Measurements from ENCODE around the gene POLR2E. TPM values are rescaled to one million over a fixed set of nuclear protein-coding genes. Genes with fewer than 3 reads are reported as not detected.
"Not testable (repeated sequence)": the region's sequence is repeated elsewhere in the genome, so short reads cannot be mapped to it uniquely, and the experiment has no call there.

The POLR2E gene
- total RNA-seq, 1 donor from 2014 or later: 148 TPM

DNA sequence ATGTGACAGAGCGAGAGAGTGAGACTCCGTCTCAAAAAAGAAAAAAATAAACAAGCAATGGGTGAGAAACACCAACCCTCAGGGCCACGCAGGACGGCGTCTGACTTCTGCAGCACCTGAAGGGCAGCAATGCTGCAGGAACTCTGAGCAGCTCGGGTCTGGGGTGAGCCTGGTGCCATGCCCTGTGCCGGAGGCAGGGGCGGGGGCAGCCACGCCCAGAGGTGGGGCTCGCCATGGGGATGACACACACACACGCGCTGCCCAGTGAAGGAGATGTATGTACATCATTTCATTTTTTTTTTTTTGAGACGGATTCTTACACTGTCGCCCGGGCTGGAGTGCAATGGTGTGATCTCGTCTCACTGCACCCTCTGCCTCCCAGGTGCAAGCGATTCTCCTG, 32.9 kb upstream of the POLR2E start:
- ATAC-seq (no peak), DNase-seq (no peak)
- intact Hi-C loops (cut with micrococcal nuclease): no loop called here

DNA sequence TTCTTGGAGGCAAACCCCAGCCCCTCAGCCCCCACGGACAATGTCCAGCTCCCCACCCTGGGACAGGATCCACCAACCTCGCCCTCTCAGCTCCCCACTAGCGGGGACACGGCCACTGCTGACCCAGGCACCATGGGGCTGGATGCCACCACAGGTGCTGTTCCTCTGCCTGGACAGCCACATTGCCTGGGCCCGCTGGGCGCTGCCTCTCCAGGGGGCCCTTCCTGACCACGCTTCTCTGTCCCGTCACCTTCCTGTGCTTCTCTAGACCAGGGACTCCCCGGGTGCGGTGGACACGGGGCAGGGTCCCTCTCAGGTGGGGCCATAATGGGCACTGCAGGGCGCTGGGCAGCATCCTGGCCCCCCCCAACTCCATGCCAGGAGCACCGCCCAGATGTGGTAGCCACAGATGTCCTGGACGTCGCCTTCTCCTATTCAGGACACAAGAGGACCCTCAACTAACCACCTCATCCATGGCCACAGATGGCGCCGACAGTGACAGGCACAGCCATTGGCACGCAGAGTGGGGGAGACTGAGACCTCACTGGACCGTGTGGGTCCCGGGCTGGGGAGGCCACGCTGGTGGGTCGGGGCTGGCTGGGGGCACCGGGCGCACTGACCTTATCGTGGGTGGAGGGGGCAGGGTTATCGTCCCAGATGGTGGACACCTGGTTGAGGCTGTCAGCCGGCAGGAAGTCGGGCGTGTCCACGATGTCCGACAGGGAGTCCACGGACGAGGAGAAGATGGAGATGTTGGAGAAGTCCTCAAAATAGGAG, 32.0 kb upstream of the POLR2E start:
- DNase-seq: no peak
- no peak for ATAC-seq
- intact Hi-C loops (cut with micrococcal nuclease): no loop called here

DNA sequence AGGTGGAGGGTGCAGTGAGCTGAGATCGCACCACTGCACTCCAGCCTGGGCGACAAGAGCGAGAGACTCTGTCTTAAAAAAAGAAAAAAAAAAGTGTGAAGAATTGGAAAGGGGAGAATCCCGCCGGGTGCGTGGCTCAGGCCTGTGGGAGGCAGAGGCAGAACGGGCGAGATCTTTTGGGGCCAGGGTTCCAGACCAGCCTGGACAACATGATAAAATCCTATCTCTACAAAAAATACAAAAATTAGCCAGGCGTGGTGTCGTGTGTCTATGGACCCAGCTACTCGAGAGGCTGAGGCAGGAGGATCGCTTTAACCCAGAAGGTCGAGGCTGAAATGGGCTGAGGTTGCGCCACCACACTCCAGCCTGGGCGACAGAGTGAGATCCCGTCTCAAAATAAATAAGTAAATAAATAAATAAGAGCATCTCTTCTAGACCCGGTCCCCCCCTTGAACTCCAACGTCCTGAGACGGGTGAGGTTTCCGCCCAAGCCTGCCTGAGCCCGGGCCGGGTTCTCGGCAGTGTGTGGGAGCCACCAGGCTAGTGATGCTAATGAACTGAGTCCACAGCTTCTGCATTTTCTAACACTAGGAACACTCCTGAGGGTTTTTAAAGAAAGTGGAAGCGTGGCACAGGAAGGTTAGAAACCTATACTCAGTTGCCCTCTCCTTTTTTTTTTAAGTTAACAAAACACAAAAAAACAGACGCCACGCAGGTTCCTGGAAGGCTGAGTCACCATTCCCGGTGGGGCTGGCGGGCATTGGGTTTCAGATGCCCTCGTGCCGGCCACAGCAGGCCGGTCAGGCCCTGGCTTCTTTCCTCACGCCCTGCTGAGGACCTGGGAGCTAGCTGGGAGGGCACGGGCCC, 30.7 kb upstream of the POLR2E start:
- no peak for DNase-seq
- intact Hi-C loops (cut with micrococcal nuclease): no loop called here
- no peak for ATAC-seq

DNA sequence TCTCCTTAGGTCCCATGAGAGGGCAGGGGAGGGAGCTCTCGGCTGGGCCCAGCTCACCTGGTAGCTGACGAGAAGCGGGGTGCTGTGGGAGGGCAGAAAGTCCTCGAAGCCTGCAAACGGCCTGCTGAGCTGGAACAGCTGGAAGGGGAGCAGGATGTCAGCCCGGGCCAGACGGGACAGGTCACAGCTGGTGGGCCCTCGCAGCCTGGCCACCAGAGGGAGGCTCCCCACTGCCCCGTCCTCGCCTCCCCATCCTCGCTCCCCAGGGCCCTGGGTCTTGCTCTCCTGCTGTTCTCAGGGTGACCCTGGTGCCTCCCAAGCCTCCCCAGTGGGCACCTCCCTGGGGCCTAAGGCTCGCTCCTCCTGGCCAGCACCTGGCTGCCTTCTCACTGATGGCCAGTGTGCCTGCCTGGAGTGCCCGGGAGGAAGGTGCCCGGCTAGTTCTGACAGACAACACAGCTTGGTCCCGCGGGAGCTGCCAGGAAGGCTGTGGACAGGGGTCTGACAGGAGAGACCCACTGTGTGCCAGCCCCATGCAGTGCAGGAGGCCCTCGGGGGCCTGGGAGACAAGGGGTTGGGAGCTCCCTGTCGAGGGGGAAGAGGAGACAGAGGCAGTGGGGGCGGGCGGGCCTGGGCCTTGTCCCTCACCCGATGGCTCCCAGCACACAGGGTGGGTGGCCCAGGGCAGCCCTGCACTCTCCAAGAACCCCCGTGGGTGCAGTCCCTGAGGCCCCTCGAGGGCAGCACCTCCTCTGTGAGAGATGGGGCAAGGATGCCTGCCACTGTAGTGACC, 28.9 kb upstream of the POLR2E start:
- no peak for DNase-seq
- ATAC-seq: no peak
- intact Hi-C loops (cut with micrococcal nuclease): no loop called here

DNA sequence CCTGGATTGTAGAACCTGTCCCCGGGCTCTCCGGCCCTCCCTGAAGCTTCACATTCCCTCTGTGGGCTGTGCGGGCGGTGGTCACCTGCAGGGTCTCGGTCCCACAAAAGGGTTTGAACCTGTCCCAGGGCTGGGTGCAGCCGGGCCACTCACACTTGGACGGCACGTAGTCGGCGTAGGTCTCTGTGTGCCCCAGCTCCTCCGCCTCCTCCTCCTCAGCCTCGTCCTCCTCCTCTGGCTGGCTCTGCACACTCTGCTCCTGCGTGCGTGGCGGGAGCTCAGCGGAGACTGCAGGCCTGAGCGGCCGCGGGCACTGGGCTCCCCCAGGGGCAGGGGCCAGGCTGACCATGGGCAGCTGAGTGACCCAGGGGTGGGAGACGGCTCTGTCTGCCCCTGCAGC, 28.2 kb upstream of the POLR2E start:
- ATAC-seq: no peak
- intact Hi-C loops (cut with micrococcal nuclease): no loop called here
- peak; percentile 27 for DNase-seq

DNA sequence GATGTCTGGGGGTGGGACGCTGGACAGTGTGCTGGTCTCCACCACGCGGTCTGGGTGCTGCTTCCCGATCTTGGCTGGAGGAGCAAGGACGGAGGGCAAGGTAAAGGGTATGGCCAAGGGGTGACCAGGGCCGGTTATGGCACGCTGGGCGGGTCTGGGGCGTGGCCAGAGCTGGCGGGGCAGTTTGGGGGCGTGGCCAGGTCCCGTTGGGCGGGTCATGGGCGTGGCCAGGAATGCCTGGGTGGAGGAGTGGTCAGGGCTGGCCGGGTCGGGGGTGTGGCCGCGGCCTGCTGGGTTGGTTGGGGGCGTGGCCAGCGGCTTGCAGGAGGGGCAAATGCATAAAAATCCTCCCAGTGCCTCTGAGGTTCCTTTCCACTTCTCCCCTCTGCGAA, 27.8 kb upstream of the POLR2E start:
- ATAC-seq (peak; percentile 56), DNase-seq (peak; percentile 66)
- intact Hi-C loops (cut with micrococcal nuclease): no loop called here

DNA sequence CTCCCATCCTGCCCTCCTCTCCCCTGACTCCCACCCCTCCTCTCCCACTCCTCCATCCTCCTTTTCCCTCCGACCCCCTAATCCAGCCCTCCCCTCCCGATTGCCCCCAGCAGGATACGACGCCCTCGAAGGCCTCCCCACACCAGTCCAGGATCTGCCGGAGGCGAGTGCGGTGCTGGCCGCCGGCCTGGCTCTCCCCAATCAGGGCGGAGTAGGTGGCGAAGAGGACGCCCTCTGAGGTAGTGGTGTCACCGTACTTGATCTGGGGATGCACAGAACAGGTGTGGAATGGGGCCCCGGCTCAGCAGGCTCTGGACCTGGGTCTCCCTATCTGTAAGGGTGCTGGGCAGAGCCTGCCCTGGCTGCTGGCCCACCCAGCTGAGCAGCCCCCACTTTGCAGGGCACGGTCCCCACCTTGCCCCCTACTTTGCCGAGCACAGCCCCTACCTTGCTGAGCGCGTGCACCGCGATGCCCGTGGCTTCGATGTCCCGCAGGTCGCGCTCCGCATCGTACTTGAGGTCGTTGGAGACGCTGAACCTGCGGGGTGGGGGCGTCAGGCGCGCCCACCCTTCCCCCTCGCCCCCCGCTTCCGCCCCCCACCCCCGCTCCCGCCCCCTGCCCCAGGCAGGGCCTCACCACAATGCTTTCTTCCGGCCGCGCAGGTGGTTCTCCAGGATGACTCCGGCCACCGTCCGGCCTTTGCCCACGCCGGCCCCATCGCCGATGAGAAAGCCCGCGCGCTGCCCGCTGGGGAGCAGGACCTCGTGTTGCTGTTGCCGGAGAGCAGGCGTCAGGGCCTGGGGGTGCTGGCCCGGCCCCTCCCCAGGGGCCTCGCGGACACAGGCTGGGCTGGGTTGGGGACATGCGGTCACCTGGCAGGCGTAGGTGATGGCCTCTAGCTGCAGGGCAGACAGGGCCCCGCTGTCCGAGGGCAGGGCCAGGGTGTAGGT, 27.1 kb upstream of the POLR2E start:
- intact Hi-C loops (cut with micrococcal nuclease): no loop called here
- no peak for ATAC-seq

DNA sequence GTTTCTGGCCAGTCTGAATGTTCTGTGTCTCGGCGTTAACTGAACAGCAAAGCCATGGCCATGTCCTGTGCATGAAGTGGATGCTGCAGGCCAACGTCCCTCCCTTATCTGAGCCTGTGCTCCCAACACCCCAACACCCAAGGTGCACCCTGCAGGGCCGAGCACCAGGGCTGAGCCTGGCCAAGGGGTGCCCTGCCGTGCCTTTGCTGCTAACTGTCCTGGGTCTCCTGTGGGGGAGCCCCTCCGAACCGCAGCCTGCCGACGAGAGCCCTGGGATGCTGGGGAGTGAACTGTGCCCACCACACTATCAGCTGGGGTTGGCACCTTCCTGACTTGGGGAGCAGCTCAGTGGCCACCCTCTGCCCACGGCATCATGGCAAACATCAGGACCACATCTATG, 26.2 kb upstream of the POLR2E start:
- DNase-seq: no peak
- intact Hi-C loops (cut with micrococcal nuclease): no loop called here
- ATAC-seq: no peak

More for the DNA sequence above, 27.1 kb upstream of the POLR2E start:
- no peak for DNase-seq

DNA sequence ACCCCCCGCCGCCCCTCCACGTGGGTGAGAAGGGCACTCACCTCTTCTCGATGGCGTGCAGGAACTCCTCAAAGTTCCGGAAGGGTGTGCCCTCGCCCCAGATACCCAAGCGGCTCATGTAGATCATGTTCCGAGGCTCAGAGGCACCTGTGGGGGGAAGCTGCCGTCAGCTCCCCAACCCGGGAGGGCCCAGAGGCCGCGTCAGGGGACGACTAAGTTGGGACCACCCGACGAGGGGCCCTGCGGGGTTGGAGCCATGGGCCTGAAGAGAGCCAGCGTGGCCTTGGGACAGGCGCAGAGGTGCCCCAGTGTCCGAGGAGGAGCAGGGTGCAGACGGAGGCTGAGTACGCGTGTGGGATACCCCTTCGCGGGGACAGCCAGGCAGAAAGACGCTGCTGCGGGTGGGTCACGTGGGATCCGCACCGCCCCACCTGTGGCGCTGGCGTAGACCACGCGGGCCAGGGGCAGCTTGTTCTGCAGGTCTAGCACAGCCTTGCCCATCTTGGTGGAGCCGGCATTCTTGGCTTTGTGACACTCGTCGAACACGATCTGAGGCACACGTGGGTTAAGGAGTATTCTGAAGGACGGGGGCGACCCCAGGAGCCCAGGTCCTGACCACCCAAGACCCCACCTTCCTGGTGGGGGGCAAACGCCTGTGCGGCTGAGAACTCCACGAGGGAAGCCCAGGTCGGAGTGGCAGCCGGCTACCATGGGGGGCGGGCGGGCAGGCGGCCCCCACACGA, 24.5 kb upstream of the POLR2E start:
- intact Hi-C loops (cut with micrococcal nuclease): loop anchor here (10.0 kb wide), 1 partner anchor 75 kb away; no protein-coding TSS in a partner anchor
- no peak for ATAC-seq
- peak; percentile 28 for DNase-seq

DNA sequence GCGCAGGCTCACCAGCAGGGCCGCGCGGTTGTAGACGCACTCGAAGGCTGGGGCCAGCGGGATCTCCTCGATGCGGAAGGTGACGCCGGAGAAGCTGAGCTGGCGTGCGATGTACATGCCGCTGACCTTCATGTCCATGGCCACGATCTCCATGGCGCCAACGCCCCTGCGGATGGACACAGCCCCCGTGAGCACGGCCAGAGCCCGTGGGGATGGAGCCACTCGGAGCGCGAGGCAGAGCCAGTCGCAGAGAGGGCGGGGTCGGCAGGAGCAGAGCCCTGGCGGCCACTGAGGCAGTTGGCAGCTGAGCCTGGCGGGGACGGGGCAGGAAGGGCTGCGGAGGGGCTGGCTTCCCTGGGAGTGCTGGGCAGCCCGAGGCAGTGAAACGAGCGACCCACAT, 23.8 kb upstream of the POLR2E start:
- ATAC-seq (no peak), DNase-seq (peak; percentile 36)
- intact Hi-C loops (cut with micrococcal nuclease): loop anchor here (10.0 kb wide), 1 partner anchor 76 kb away; no protein-coding TSS in a partner anchor

DNA sequence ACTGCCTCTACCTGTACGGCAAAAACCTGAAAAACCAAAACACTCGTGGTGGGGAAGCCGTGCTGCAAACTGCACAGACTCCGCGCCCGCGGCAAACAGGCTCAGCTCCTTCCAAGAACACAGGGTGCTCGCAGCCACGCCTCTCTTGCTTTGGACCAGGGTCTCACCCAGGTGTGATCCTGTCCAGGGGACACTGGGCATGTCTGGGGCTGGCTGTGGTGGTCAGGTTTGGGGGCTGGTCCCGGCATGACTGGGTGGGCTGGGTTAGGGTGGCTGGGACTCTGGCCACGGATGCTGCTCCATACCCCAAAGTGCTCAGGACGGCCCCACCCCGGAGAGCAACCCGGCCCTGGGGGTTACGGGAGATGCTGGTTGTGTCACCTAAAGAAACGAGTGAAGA, 22.5 kb upstream of the POLR2E start:
- DNase-seq: no peak
- intact Hi-C loops (cut with micrococcal nuclease): loop anchor here (10.0 kb wide), 1 partner anchor 77 kb away; no protein-coding TSS in a partner anchor
- no peak for ATAC-seq

DNA sequence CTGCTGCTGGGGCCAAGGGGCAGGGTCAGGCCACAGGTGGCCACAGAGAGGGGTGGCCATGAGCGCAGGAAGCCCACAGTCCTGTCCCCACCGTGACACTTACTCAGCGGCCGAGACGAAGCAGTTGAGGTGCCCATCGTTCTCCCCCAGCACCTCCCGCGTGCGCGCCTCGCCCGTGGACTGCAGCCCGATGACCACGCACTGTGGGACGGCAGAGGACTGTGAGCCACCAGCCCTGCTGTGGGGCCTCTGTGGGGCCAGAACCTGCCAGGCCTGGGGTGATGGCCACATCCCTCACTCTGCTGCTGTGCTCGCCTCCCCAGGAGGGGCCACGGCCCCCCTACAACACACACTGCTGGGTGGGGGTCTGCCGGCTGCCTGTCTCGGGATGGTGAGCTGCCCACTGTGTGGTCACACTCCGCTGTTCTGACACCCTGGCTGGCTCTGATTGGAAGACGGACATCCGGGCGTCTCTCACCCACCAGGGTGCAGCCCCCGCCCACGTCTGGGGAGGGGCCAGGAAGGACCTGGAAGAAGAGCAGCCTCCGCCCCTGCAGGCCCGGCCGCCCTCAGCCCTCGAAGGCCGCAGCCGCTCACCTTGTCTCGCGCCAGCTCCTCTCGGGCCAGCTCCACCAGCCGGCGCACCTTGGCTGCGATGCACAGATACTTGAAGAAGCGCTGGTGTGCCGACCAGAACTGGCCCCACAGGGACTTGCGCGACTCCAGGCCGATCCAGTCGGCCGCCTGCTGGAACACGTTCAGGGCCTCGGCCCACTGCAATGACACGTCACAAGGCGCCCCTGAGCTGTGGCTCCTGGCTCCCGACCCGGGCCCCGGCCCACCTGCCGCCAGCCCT, 21.8 kb upstream of the POLR2E start:
- DNase-seq: peak; percentile 32
- no peak for ATAC-seq
- intact Hi-C loops (cut with micrococcal nuclease): loop anchor here (10.0 kb wide), 1 partner anchor 78 kb away; no protein-coding TSS in a partner anchor

DNA sequence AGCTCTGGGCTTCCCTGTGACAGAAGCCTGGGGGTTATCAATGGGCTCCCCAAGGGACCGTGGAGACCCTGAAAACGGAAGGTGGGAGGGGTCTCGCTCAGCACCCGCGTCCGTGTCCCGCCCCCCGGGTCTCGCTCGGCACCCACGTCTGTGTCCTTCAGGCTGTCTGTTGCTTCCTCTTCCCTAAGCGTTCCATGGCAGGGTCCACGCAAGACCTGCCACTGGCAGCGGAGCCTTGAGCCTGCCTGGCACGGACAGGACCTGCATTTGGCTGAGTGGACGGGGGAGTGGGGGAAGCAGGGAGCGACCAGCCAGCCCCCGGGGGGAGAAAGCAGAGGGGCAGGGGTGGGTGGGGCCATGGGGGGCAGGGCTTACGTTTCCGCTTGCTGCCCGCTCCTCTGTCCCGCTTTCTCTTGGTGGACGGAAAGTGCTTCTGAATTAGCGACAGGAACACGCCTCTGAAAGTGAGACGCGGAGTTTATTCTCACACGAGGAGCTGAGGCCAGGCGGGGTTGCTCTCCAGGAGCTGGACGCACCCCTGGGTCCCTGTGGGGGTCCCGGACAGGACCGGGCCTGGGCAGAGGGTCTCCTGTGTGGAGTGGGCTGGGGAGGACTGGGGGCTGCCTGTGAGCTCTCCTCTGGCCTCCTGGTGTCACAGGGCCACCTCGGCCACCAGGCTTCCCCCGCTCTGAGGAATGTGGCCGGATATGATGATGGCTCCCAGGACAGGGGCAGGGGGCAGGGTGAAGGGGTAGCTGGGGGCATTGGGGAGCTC, 20.7 kb upstream of the POLR2E start:
- no peak for DNase-seq
- intact Hi-C loops (cut with micrococcal nuclease): loop anchor here (10.0 kb wide), 1 partner anchor 79 kb away; no protein-coding TSS in a partner anchor
- no peak for ATAC-seq

DNA sequence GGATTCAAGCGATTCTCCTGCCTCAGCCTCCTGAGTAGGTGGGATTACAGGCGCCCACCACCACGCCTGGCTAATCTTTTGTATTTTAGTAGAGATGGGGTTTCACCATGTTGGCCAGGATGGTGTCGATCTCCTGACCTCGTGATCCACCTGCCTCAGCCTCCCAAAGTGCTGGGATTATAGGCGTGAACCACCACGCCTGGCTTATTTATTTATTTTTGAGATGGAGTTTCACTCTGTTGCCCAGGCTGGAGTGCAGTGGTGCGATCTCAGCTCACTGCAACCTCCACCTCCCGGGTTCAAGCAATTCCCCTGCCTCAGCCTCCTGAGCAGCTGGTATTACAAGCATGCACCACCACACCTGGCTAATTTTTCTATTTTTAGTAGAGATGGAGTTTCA, 19.6 kb upstream of the POLR2E start:
- DNase-seq, ATAC-seq: not testable (repeated sequence)
- intact Hi-C loops (cut with micrococcal nuclease): loop anchor here (10.0 kb wide), 1 partner anchor 80 kb away; no protein-coding TSS in a partner anchor

DNA sequence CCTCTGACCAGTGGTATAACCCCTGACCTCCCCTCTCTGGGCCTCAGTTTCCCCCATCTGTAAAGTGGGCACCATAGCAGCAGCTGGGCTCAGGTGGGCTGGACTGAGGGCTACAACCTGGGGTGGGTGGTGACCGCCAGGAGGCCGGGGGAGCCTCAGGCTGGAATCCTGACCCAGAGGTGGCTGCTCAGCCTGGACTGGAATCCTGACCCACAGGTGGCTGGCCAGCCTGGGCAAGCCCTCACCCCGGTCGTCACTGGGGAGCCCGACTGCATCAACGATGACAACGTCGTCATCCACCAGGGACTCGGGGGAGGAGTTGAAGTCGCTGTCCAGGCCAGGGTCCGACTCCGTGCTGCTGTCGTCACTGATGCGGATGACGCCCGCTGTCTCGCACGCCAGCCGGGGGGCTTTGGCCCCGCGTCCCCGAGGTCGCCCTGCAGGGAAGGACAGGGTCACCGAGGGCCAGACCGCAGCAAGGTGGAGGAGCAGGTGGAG, 18.9 kb upstream of the POLR2E start:
- DNase-seq (no peak), ATAC-seq (no peak)
- intact Hi-C loops (cut with micrococcal nuclease): loop anchor here (10.0 kb wide), 1 partner anchor 81 kb away; no protein-coding TSS in a partner anchor

All from left ventricle myocardium superior (tissue), 1 donor.